Endothelial cell of hepatic sinusoid (primary cell): ENCODE results near the gene ADGRG6.
"Not testable (repeated sequence)": the region's sequence is repeated elsewhere in the genome, so short reads cannot be mapped to it uniquely, and the experiment has no call there.

Source experiments
- in situ Hi-C: cut with HindIII; loops from 2 replicates; pipeline ENCODE4 v1.10.0; 2017; ENCODE audit warnings: low sequenced_read_pairs

Gene ADGRG6

GRCh38 chr6:142342986-142343385, 41.2 kb downstream of the ADGRG6 start:
- in situ Hi-C loops, result no loop called here

GRCh38 chr6:142343938-142344337, 42.1 kb downstream of the ADGRG6 start:
- in situ Hi-C loops, result no loop called here

GRCh38 chr6:142345261-142345660, 43.5 kb downstream of the ADGRG6 start:
- in situ Hi-C loops, result no loop called here

- in situ Hi-C loops, result not testable (repeated sequence)
Measured at GRCh38 chr6:142346166-142346565, 44.4 kb downstream of the ADGRG6 start.

- in situ Hi-C loops, result no loop called here
Measured at GRCh38 chr6:142349215-142349823, 47.5 kb downstream of the ADGRG6 start.

- in situ Hi-C loops, result no loop called here
Measured at GRCh38 chr6:142350309-142350708, 48.5 kb downstream of the ADGRG6 start.

- in situ Hi-C loops, result no loop called here
Measured at GRCh38 chr6:142353690-142354089, 51.9 kb downstream of the ADGRG6 start.

GRCh38 chr6:142354650-142355049, 52.8 kb downstream of the ADGRG6 start:
- in situ Hi-C loops, result loop anchor here (5.0 kb wide), 1 partner anchor 47 kb away; no protein-coding TSS in a partner anchor

GRCh38 chr6:142355520-142356174, 53.8 kb downstream of the ADGRG6 start:
- in situ Hi-C loops, result loop anchor here (5.0 kb wide), 1 partner anchor 48 kb away; no protein-coding TSS in a partner anchor

- in situ Hi-C loops, result loop anchor here (5.0 kb wide), 1 partner anchor 49 kb away; no protein-coding TSS in a partner anchor
Measured at GRCh38 chr6:142356201-142356883, 54.5 kb downstream of the ADGRG6 start.

GRCh38 chr6:142356884-142357225, 55.0 kb downstream of the ADGRG6 start:
- in situ Hi-C loops, result loop anchor here (5.0 kb wide), 1 partner anchor 50 kb away; no protein-coding TSS in a partner anchor

- in situ Hi-C loops, result loop anchor here (5.0 kb wide), 1 partner anchor 51 kb away; no protein-coding TSS in a partner anchor
Measured at GRCh38 chr6:142357879-142358278, 56.1 kb downstream of the ADGRG6 start.

- in situ Hi-C loops, result loop anchor here (5.0 kb wide), 1 partner anchor 52 kb away; no protein-coding TSS in a partner anchor
Measured at GRCh38 chr6:142359271-142359960, 57.6 kb downstream of the ADGRG6 start.

- in situ Hi-C loops, result no loop called here
Measured at GRCh38 chr6:142361345-142361744, 59.5 kb downstream of the ADGRG6 start.

- in situ Hi-C loops, result no loop called here
Measured at GRCh38 chr6:142361779-142362750, 60.3 kb downstream of the ADGRG6 start.

GRCh38 chr6:142367061-142367460, 65.3 kb downstream of the ADGRG6 start:
- in situ Hi-C loops, result no loop called here

GRCh38 chr6:142367501-142368018, 65.8 kb downstream of the ADGRG6 start:
- in situ Hi-C loops, result no loop called here

GRCh38 chr6:142369266-142369665, 67.5 kb downstream of the ADGRG6 start:
- in situ Hi-C loops, result no loop called here

GRCh38 chr6:142372348-142372747, 70.5 kb downstream of the ADGRG6 start:
- in situ Hi-C loops, result no loop called here
